GM18505 (cell line): ENCODE results near the gene OR10R2.

ENCODE experiments used
- ATAC-seq: cut with Tn5 transposase; IDR thresholded peaks from one replicate; pipeline ENCODE4 v1.9.1; 2021; ENCODE audit not compliant: unreplicated experiment
- POLR2A ChIP-seq: IDR thresholded peaks from 4 replicates; pipeline ENCODE4 v1.6.1; 2011; ENCODE audit warnings: borderline replicate concordance; ENCODE audit not compliant: insufficient read depth, insufficient read length; ENCODE audit errors: extremely low read depth

The OR10R2 gene

DNA sequence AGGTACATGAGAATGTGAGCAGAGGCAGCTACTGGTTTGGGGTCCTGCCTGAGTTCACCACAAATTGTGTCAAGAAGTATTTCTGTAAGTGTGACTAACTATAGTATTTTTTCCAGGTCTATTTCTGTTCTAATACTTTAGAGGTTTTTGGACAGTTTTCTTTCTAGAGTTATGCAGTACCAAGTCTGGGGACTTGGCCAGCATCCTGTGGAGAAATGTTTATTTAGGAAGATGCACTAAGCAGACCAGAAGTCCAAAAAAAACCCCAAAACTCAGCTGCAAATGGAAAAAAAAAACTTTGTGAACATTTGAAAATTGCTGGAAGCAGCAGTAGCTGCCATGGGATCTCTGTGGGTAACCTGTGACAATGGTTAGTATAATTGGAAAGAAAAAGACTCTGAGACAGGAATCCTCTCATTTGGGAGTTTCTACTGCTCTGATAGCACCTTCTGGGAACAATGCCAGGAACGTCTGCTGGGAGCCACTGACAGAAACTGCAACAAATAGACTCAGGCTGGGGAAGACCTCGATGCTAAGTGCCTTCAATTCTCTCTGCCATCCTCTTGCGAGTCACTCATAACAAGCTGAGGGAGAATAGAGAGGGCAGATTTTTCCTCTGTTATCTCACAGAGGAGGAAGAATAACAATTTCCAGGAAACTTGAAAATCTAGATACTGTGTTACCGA is 37.6 kb downstream of the OR10R2 start:
- no peak for TF ChIP-seq POLR2A
- no peak for ATAC-seq

- no peak for TF ChIP-seq POLR2A
- ATAC-seq, result no peak
Measured at GRCh38 chr1:158516966-158517365, 44.9 kb downstream of the OR10R2 start.

- TF ChIP-seq POLR2A, result no peak
- no peak for ATAC-seq
Measured at GRCh38 chr1:158520021-158520420, 48.0 kb downstream of the OR10R2 start.

DNA sequence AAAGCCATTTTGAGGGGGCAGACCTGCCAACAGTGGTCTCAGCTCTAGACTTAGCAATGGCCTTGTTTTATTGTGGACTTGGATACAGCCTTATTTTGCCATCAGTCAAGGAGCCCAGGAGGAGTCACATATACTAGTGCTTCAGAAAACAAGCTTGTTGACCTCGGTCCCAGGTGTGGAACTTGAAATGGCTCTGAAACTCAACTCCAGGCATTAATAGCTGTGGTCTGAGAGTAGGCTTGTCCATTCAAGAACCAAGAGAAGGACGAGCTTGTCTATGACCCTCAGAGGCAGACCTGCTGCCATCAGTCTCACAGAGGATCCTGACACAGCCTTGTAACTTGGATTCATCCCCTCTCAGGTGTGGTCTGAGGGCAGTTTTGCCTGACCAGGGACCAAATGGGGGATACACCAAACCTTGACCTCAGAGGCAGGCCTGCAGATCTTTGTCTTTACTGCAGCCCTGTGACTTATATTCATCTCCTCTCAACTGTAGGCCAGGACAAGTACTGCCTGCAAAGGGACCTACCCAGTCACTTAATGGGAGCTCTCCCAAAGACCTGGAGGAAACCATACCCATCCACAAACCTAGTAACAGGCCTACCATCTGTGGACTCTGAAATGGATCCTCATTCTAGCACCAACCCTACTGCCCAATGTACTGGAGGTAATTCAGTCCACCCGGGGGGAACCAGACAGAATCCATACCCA is 49.1 kb downstream of the OR10R2 start:
- ATAC-seq, result no peak
- TF ChIP-seq POLR2A, result no peak

DNA sequence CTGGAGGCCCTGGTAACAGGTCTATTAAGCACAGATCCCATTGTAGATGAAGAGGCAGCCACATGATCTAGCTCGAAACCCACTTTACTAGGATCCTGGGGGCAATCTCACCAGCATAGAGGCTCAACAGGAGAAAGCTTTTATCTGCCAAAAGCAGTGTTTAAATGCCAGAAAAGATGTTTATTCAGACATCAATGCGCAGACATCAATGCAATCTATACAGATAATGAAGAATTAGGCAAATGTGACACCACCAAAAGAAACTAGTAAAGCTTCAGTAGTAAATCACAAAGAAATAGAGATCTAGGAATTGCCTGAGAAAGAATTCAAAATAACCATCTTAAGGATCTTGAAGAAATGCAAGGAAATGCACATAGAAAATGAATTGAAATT is 49.6 kb downstream of the OR10R2 start:
- no peak for TF ChIP-seq POLR2A
- no peak for ATAC-seq

DNA sequence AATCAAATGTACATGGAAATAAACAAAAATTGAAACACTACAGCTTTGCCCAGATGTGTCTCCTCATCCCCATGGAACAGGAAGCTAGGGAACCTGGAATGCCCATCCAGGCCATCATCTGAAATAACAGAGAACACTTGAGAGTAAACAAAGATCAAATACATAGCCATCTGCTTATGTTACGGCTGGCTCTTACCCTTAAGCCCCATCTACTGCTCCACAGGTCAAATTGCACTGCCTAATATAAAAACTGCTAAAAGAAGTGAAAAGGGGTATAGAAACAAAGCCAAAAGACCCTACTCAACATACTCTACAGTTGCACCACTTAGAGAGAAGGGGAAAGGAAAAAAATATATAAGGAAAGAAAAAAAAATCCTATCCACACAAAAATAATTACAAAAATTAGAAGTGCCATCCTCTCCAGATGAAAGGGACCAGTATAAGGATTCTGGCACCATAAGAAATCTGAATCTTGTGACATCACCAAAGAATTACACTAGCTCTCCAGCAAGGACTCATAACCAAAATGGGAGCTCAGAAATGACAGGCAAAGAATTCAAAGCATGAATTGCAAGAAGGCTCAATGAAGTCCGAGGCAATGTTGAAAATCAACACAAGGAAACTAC is 55.3 kb downstream of the OR10R2 start:
- no peak for TF ChIP-seq POLR2A
- peak; percentile 55 for ATAC-seq
